ENCODE data around the gene SMAD4.
A peak's percentile ranks its signal among the peaks of the same experiment; 100 is the strongest.

The SMAD4 gene

GRCh38 chr18:51032193-51032592, 2.2 kb downstream of the SMAD4 start:
- DNase-seq (ENCODE audit: low spot score): no peak
- in situ Hi-C loops (cut with MboI; ENCODE audit: low pct_unique_long_range_greater_than_20kb, low sequenced_read_pairs, unreplicated experiment): loop anchor here (25.0 kb wide), 1 partner anchor 195 kb away; no protein-coding TSS in a partner anchor
- TF ChIP-seq CTCF (IDR thresholded peaks at IDR 0.05; ENCODE audit: extremely low read depth, insufficient read depth, missing control alignments): no peak

- no peak for DNase-seq (ENCODE audit: low spot score)
- in situ Hi-C loops (cut with MboI; ENCODE audit: low pct_unique_long_range_greater_than_20kb, low sequenced_read_pairs, unreplicated experiment): loop anchor here (25.0 kb wide), 1 partner anchor 200 kb away; no protein-coding TSS in a partner anchor
- no peak for TF ChIP-seq CTCF (IDR thresholded peaks at IDR 0.05; ENCODE audit: extremely low read depth, insufficient read depth, missing control alignments)
Measured at GRCh38 chr18:51037230-51037629, 7.2 kb downstream of the SMAD4 start.

DNA sequence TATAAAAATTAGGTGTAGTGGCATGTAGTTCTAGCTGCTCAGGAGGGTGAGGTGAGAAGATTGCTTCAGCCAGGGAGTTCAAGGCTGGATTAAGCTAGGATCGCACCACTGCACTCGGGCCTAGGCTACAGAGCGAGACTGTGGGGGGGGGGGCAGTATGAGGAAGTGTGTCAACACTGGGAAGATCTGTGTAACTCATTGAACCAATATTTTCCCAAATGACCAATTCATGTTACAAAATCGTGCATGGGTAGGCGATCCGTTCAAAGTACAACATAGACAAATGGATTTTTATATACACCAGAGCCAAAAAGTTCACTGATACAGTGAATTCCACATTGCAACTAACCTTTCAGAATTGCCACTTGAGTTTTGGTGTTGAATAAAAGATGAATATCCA, 8.1 kb downstream of the SMAD4 start:
- TF ChIP-seq CTCF (IDR thresholded peaks at IDR 0.05; ENCODE audit: extremely low read depth, insufficient read depth, missing control alignments): no peak
- in situ Hi-C loops (cut with MboI; ENCODE audit: low pct_unique_long_range_greater_than_20kb, low sequenced_read_pairs, unreplicated experiment): loop anchor here (25.0 kb wide), 1 partner anchor 201 kb away; no protein-coding TSS in a partner anchor
- DNase-seq (ENCODE audit: low spot score): no peak

DNA sequence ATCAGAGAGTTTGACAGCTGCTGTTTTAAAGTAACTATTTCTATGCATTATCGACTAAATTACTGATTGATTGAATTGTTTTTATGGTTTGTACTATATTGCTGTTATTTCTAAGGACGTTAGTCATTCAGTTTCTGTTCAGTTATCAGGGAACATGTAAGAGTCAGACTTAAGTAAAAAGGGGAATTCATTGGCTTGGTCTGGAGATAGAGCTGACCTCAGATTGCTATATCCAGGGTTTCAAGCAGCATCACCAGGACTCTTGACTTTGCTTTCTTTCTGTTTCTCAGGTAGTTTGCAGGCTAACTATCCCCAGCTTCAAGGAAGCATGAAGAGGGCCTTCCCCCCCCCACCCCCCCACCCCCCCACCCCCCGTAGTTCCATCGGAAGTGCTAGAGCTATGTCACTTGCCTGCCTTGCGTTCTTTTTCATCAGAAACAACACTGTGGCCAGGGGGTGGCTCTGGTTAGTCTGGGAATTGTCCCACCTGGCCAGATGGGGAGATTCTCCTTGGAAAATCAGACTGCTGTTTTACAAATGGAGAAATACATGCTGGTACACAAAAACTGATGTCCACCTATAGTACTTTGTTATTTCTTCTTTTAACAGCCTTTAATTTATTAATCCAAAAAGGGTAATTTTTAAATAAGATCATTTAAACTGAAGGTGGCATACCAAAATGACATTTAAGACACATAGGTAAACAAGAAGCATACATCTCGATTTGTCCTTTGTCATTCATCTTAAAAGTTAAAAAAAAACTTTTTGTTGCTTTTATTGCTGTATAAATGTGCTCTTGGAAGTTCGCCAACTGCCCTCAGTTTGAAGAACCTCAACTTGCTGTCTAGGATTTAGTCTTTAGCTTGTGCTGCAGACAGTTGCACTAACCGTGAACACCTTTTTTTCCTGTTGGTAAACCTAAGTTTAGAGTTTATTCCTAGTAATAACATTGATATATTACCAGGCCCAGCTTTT, 9.4 kb downstream of the SMAD4 start:
- in situ Hi-C loops (cut with MboI; ENCODE audit: low pct_unique_long_range_greater_than_20kb, low sequenced_read_pairs, unreplicated experiment): loop anchor here (25.0 kb wide), 1 partner anchor 202 kb away; no protein-coding TSS in a partner anchor
- TF ChIP-seq CTCF (IDR thresholded peaks at IDR 0.05; ENCODE audit: extremely low read depth, insufficient read depth, missing control alignments): no peak
- peak; percentile 16 for DNase-seq (ENCODE audit: low spot score)

GRCh38 chr18:51041677-51042352, 11.8 kb downstream of the SMAD4 start:
- no peak for DNase-seq (ENCODE audit: low spot score)
- TF ChIP-seq CTCF (IDR thresholded peaks at IDR 0.05; ENCODE audit: extremely low read depth, insufficient read depth, missing control alignments): no peak
- in situ Hi-C loops (cut with MboI; ENCODE audit: low pct_unique_long_range_greater_than_20kb, low sequenced_read_pairs, unreplicated experiment): loop anchor here (25.0 kb wide), 1 partner anchor 205 kb away; no protein-coding TSS in a partner anchor

DNA sequence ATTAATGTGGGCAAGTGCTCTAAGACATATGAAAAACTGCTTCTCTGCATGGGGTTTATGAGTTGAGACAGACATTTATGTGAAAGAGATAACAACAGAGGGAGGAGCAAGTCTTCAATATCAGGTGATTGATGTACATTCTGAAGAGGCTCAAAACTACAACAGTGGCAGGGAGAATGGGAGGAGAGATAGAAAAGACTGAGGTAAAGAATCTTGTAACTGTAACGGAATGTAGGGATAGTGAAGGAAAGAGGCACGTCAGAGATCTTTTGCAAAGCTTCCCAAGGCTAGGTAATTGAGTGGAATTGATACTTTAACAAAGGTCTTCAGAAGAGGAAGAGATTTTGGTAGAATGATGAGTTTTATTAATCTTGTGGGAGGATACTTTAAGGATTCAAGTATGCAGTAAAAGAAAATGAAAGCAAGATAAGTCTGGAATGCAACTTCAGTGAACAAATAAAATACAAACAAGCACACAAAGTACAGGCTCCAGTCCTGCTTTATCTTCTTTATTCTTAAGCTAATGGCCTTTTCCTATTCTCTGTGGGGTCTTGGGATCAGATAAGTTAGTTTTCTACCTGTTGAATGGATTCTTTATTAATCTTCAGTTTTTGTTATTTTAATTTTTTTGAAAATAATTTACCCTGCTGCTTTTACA, 15.0 kb downstream of the SMAD4 start:
- in situ Hi-C loops (cut with MboI; ENCODE audit: low pct_unique_long_range_greater_than_20kb, low sequenced_read_pairs, unreplicated experiment): loop anchor here (25.0 kb wide), 1 partner anchor 208 kb away; no protein-coding TSS in a partner anchor
- DNase-seq (ENCODE audit: low spot score): no peak
- no peak for TF ChIP-seq CTCF (IDR thresholded peaks at IDR 0.05; ENCODE audit: extremely low read depth, insufficient read depth, missing control alignments)
